Measurements from ENCODE around the gene EEF2.
"Not testable (repeated sequence)": the region's sequence is repeated elsewhere in the genome, so short reads cannot be mapped to it uniquely, and the experiment has no call there.

EEF2 gene

GRCh38 chr19:4014541-4015491, 29.6 kb upstream of the EEF2 start:
- no peak for TF ChIP-seq CTCF (IDR thresholded peaks at IDR 0.05)
- DNase-seq (ENCODE audit: low spot score): no peak
- Histone ChIP-seq H3K27ac (peak overlapping the region in 1 of 2 donors; percentile 21), H3K4me3 (peak overlapping the region; percentile 17)

- Histone ChIP-seq H3K27ac (no peak overlapping the region), H3K4me3 (no peak overlapping the region)
- no peak for DNase-seq (ENCODE audit: low spot score)
- TF ChIP-seq CTCF (IDR thresholded peaks at IDR 0.05): no peak
Measured at GRCh38 chr19:4013886-4014540, 28.8 kb upstream of the EEF2 start.

GRCh38 chr19:4012975-4013634, 27.8 kb upstream of the EEF2 start:
- Histone ChIP-seq H3K27ac (no peak overlapping the region), H3K4me3 (no peak overlapping the region)
- TF ChIP-seq CTCF (IDR thresholded peaks at IDR 0.05): no peak
- no peak for DNase-seq (ENCODE audit: low spot score)

- no peak for TF ChIP-seq CTCF (IDR thresholded peaks at IDR 0.05)
- no peak overlapping the region for H3K27ac ChIP-seq
- DNase-seq (ENCODE audit: low spot score): no peak
- H3K4me3 ChIP-seq: no peak overlapping the region
Measured at GRCh38 chr19:4012092-4012974, 27.1 kb upstream of the EEF2 start.

- H3K27ac ChIP-seq; DNase-seq (ENCODE audit: low spot score); H3K4me3 ChIP-seq: not testable (repeated sequence)
Measured at GRCh38 chr19:4011430-4011829, 26.2 kb upstream of the EEF2 start.

- Histone ChIP-seq H3K27ac (no peak overlapping the region), H3K4me3 (no peak overlapping the region)
- DNase-seq (ENCODE audit: low spot score): no peak
- TF ChIP-seq CTCF (IDR thresholded peaks at IDR 0.05): no peak
Measured at GRCh38 chr19:4010808-4011110, 25.5 kb upstream of the EEF2 start.

All from coronary artery (tissue), 2 donors.